ENCODE data around the gene HS6ST1. TPM values are rescaled to one million over a fixed set of nuclear protein-coding genes. Genes with fewer than 3 reads are reported as not detected.

Gene HS6ST1
- total and polyA plus RNA-seq, 2 of the 4 experiments (the other 2 are of a cell fraction): 29.9 to 36.9 TPM

- peak overlapping the region; percentile 76 for H4K91ac ChIP-seq (ENCODE audit: insufficient read depth, low read depth, low read length)
- H3K4me2 ChIP-seq (ENCODE audit: low read depth, low read length): peak overlapping the region; percentile 66
- no peaks in the 10 kb centered on the region for H3K27me3 ChIP-seq (ENCODE audit: control insufficient read depth, insufficient read depth, low read length)
- H2BK20ac ChIP-seq (ENCODE audit: low read depth, low read length): peak overlapping the region; percentile 77
- peak overlapping the region; percentile 57; the same call in 1 of the 2 replicates for H3K56ac ChIP-seq (ENCODE audit: extremely low read depth, insufficient read depth, low read length)
- peak overlapping the region; percentile 58 for H3K27ac ChIP-seq (ENCODE audit: insufficient read depth, low read length)
- H3K36me3 ChIP-seq (ENCODE audit: control insufficient read depth, insufficient read depth, low read length): no peaks in the 10 kb centered on the region
- H2BK5ac ChIP-seq (ENCODE audit: low read depth, low read length, poor library complexity, severe bottlenecking): peak overlapping the region; percentile 72
- H2AK9ac ChIP-seq (replicated peaks; ENCODE audit: low read depth, low read length, poor library complexity): peak overlapping the region; percentile 93
- H4K5ac ChIP-seq (ENCODE audit: low read depth, low read length): peak overlapping the region; percentile 75; the same call in 1 of the 2 replicates
- peak overlapping the region; percentile 78 to 94 for H4K8ac ChIP-seq (ENCODE audit: low read depth in 2 of 2, low read length in 2 of 2)
- peak overlapping the region; percentile 67 for H3K9ac ChIP-seq (ENCODE audit: low read depth, low read length)
- peak overlapping the region; percentile 86 for H3K4ac ChIP-seq (ENCODE audit: low read depth, low read length)
- ChIA-PET CTCF (interaction anchor here (0.7 kb wide), 1 partner anchor 299 kb away, joined by 3 read pairs; no protein-coding TSS in a partner anchor), POLR2A (ENCODE audit: unreplicated experiment) (no interaction called here)
- peak overlapping the region; percentile 93 for H3K14ac ChIP-seq (replicated peaks; ENCODE audit: low read depth, low read length)
- in situ Hi-C loops (cut with MboI; ENCODE audit: low sequenced_read_pairs): loop anchor here (10.0 to 25.0 kb wide), 5 partner anchors 213 to 435 kb away; partner anchors contain the start of gene AMMECR1L
- peak overlapping the region; percentile 49 for H3K4me3 ChIP-seq (ENCODE audit: insufficient read depth, low read depth, low read length)
- no peaks in the 10 kb centered on the region for H3K9me3 ChIP-seq (ENCODE audit: control insufficient read depth, insufficient read depth, low read length)
- peak overlapping the region; percentile 96 for H2AFZ ChIP-seq (replicated peaks; ENCODE audit: low read length, poor library complexity)
- H3K4me1 ChIP-seq (ENCODE audit: control insufficient read depth, insufficient read depth, low read length): peaks cover 7% of the 10 kb centered on the region; the same call in 1 of the 2 replicates
- DNase-seq (peak; percentile 75), ATAC-seq (ENCODE audit: low read depth) (peak; percentile 64)
- peak overlapping the region; percentile 90 for H2AK5ac ChIP-seq (ENCODE audit: low read depth, low read length)
- peaks cover 8% of the 10 kb centered on the region for H4K20me1 ChIP-seq (ENCODE audit: insufficient read depth, low read length)
- BruUV-seq (replicated peaks): no TSS peak
- WGBS, 2 experiments (ENCODE audit: extremely low coverage in 2 of 2, insufficient read length in 1 of 2): 4% methylated on average over 43 of the region's 91 CpGs; no CpG with 5 or more reads in 1 of the 2 experiments
- peak overlapping the region; percentile 81; the same call in 2 of the 3 replicates for H2BK15ac ChIP-seq (ENCODE audit: low read depth, low read length)
- H3K9me1 ChIP-seq (ENCODE audit: insufficient read depth, low read length): peaks cover 4% of the 10 kb centered on the region; the same call in 1 of the 2 replicates
- peak overlapping the region; percentile 74; the same call in 1 of the 2 replicates for H3K18ac ChIP-seq (ENCODE audit: low read depth, low read length)
- H2BK120ac ChIP-seq (ENCODE audit: low read depth, low read length): peak overlapping the region; percentile 77
- peak overlapping the region; percentile 66 for H3K23ac ChIP-seq (ENCODE audit: low read depth, low read length)
- dilution Hi-C loops (cut with HindIII; ENCODE audit: low sequenced_read_pairs, unreplicated experiment): no loop called here
- H3K79me1 ChIP-seq (ENCODE audit: low read depth in 1 of 2, low read length in 2 of 2): peaks cover 0 to 6% of the 10 kb centered on the region in 2 experiments; a peak in 2 of 4 replicates
- intact Hi-C loops (cut with micrococcal nuclease): loop anchor here (1.0 to 5.0 kb wide), 10 partner anchors 150 to 1600 kb away; no protein-coding TSS in a partner anchor
- TF ChIP-seq CEBPB (IDR thresholded peaks at IDR 0.05; ENCODE audit: low read depth, low read length): no peak
- TF ChIP-seq RCOR1 (IDR thresholded peaks at IDR 0.05; ENCODE audit: insufficient replicate concordance, low read length): no peak
- peak; percentile 95 for TF ChIP-seq SMC3 (IDR thresholded peaks at IDR 0.05; ENCODE audit: low read depth, low read length)
- TF ChIP-seq BHLHE40 (IDR thresholded peaks at IDR 0.05; ENCODE audit: low read depth, low read length): peak; percentile 46; the same call in 1 of the 2 replicates
- peak; percentile 60; the same call in 1 of the 2 replicates for TF ChIP-seq NFE2L2 (IDR thresholded peaks at IDR 0.05; ENCODE audit: low read depth, low read length)
- TF ChIP-seq RAD21 (IDR thresholded peaks at IDR 0.05; ENCODE audit: low read length): peak; percentile 95
- no peak for TF ChIP-seq FOS (IDR thresholded peaks at IDR 0.05; ENCODE audit: low read depth, low read length)
- no peak for TF ChIP-seq MXI1 (IDR thresholded peaks at IDR 0.05; ENCODE audit: borderline replicate concordance, low read depth, low read length)
- peak; percentile 39 for TF ChIP-seq MAFK (IDR thresholded peaks at IDR 0.05; ENCODE audit: low read depth, low read length)
- peak; percentile 98 for TF ChIP-seq MAZ (IDR thresholded peaks at IDR 0.05; ENCODE audit: borderline replicate concordance, low read depth, low read length)
- TF ChIP-seq, protein P1, sequence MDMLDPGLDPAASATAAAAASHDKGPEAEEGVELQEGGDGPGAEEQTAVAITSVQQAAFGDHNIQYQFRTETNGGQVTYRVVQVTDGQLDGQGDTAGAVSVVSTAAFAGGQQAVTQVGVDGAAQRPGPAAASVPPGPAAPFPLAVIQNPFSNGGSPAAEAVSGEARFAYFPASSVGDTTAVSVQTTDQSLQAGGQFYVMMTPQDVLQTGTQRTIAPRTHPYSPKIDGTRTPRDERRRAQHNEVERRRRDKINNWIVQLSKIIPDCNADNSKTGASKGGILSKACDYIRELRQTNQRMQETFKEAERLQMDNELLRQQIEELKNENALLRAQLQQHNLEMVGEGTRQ (IDR thresholded peaks at IDR 0.05; ENCODE audit: low read depth, low read length): no peak; the same call in 1 of the 2 replicates
- peak; percentile 63 for TF ChIP-seq POLR2A (IDR thresholded peaks at IDR 0.05; ENCODE audit: low read depth, low read length)
- TF ChIP-seq, protein P2, sequence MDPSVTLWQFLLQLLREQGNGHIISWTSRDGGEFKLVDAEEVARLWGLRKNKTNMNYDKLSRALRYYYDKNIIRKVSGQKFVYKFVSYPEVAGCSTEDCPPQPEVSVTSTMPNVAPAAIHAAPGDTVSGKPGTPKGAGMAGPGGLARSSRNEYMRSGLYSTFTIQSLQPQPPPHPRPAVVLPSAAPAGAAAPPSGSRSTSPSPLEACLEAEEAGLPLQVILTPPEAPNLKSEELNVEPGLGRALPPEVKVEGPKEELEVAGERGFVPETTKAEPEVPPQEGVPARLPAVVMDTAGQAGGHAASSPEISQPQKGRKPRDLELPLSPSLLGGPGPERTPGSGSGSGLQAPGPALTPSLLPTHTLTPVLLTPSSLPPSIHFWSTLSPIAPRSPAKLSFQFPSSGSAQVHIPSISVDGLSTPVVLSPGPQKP (IDR thresholded peaks at IDR 0.05; ENCODE audit: borderline replicate concordance, low read depth, low read length): no peak
- TF ChIP-seq CHD1 (IDR thresholded peaks at IDR 0.05; ENCODE audit: low read depth, low read length): no peak
Measured at GRCh38 chr2:128321784-128322714, 3.4 kb upstream of the HS6ST1 start.

Measured in IMR-90 (cell line).